ENCODE measurements around the gene DXO.
"Not testable (repeated sequence)": the region's sequence is repeated elsewhere in the genome, so short reads cannot be mapped to it uniquely, and the experiment has no call there.

The DXO gene

GRCh38 chr6:31971993-31972708 lies at the start of gene DXO:
DXO (minus strand) TSS chr6:31972138; CDS start chr6:31971675, 463 bp downstream.
- no peak for TF ChIP-seq GATA3 (IDR thresholded peaks at IDR 0.05; ENCODE audit: low read depth, low read length)
- TF ChIP-seq GATA2 (IDR thresholded peaks at IDR 0.05; ENCODE audit: low read depth, low read length), result no peak

- not testable (repeated sequence) for TF ChIP-seq GATA3, GATA2 (IDR thresholded peaks at IDR 0.05; ENCODE audit: low read depth, low read length)
Measured at GRCh38 chr6:32014547-32014946, 42.6 kb upstream of the DXO start, which contains the start of gene C4B. C4B (plus strand) TSS chr6:32014795; CDS start chr6:32014846, 51 bp downstream.

GRCh38 chr6:31981744-31982143 lies 9.8 kb upstream of the DXO start, which contains the start of gene C4A:
C4A (plus strand) TSS chr6:31982057; CDS start chr6:31982108, 51 bp downstream.
- not testable (repeated sequence) for TF ChIP-seq GATA3, GATA2 (IDR thresholded peaks at IDR 0.05; ENCODE audit: low read depth, low read length)

- TF ChIP-seq GATA3 (IDR thresholded peaks at IDR 0.05; ENCODE audit: low read depth, low read length) (no peak), GATA2 (IDR thresholded peaks at IDR 0.05; ENCODE audit: low read depth, low read length) (no peak)
Measured at GRCh38 chr6:31979238-31979898, 7.4 kb upstream of the DXO start.

- TF ChIP-seq GATA2 (IDR thresholded peaks at IDR 0.05; ENCODE audit: low read depth, low read length) (no peak), GATA3 (IDR thresholded peaks at IDR 0.05; ENCODE audit: low read depth, low read length) (no peak)
Measured at GRCh38 chr6:31978831-31979230, 6.9 kb upstream of the DXO start.

- TF ChIP-seq GATA3 (IDR thresholded peaks at IDR 0.05; ENCODE audit: low read depth, low read length), result no peak
- no peak for TF ChIP-seq GATA2 (IDR thresholded peaks at IDR 0.05; ENCODE audit: low read depth, low read length)
Measured at GRCh38 chr6:31977816-31978431, 6.0 kb upstream of the DXO start.

GRCh38 chr6:31972709-31973350 lies 892 bp upstream of the DXO start:
- TF ChIP-seq GATA2 (IDR thresholded peaks at IDR 0.05; ENCODE audit: low read depth, low read length) (no peak), GATA3 (IDR thresholded peaks at IDR 0.05; ENCODE audit: low read depth, low read length) (no peak)

GRCh38 chr6:31971279-31971992 lies 502 bp downstream of the DXO start:
- TF ChIP-seq GATA3 (IDR thresholded peaks at IDR 0.05; ENCODE audit: low read depth, low read length) (no peak), GATA2 (IDR thresholded peaks at IDR 0.05; ENCODE audit: low read depth, low read length) (no peak)

GRCh38 chr6:31970604-31971271 lies 1.2 kb downstream of the DXO start:
- TF ChIP-seq GATA2 (IDR thresholded peaks at IDR 0.05; ENCODE audit: low read depth, low read length) (no peak), GATA3 (IDR thresholded peaks at IDR 0.05; ENCODE audit: low read depth, low read length) (no peak)

GRCh38 chr6:31969712-31970603 lies 2.0 kb downstream of the DXO start:
- TF ChIP-seq GATA3 (IDR thresholded peaks at IDR 0.05; ENCODE audit: low read depth, low read length) (no peak), GATA2 (IDR thresholded peaks at IDR 0.05; ENCODE audit: low read depth, low read length) (no peak)

- TF ChIP-seq GATA3 (IDR thresholded peaks at IDR 0.05; ENCODE audit: low read depth, low read length), result no peak
- TF ChIP-seq GATA2 (IDR thresholded peaks at IDR 0.05; ENCODE audit: low read depth, low read length), result no peak
Measured at GRCh38 chr6:31968791-31969711, 2.9 kb downstream of the DXO start.

All from SH-SY5Y (cell line).